ENCODE measurements around the gene TMEM213.

The TMEM213 gene

DNA sequence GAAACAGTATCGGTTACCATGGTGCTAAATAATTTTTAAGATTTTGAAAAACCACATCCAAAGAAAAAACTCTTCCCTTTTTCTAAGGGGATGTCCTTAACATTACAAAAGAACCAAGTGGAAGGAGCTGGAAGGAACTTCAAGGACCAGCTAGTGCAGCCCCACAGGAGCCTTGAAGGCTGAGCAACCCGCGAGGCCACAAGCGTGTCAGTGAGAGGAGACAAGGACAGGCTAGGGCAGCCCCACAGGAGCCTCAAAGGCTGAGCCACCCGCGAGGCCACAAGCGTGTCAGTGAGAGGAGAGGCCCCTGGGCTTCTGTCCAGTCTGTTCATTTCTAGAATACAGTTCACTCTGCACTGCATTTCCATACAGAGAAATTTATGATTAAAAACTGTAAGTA lies 80.3 kb downstream of the TMEM213 start:
- DNase-seq = no peak

DNA sequence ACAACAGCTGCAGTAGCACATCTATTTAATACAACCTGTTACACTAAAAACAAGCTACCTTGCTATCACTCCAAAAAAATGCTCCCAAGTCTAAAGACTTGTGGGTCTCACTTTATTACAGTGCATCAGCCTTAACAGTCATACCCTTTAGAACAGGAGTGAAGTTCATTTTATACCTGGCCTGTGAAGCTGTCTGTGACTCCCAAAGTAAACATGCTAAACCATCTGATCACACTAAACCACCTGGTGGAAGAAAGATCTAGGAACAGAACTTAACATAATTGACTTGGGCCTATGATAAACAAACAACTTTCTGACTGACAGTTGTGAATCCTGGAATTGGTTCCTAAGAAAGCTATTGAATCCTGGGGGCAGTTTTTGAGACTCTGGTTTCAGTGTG lies 81.1 kb downstream of the TMEM213 start:
- DNase-seq = no peak

GRCh38 chr7:138879356-138879755 lies 81.6 kb downstream of the TMEM213 start:
- DNase-seq = no peak

GRCh38 chr7:138880881-138881578 lies 83.2 kb downstream of the TMEM213 start:
- no peak for DNase-seq

- DNase-seq = no peak
Measured at GRCh38 chr7:138881579-138882188, 83.9 kb downstream of the TMEM213 start.

DNA sequence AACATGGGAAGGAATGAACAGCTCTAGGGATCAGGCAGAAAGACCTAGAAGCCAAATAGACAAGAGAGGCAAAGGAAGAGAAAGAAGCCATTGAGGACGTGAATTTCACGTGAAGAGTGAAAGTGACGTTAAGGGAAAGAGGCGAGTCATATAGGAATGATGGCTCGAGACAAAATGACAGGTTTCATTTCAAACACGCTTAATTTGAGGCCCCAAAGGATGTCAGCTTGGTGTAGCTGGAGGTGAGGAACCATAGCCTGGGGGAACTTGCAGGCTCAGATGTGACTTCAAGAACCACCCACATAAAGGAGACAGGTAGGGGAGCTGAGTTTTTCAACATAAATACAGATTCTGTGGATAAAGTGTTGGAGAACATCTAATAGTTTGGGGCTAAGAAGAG lies 84.5 kb downstream of the TMEM213 start:
- no peak for DNase-seq

- DNase-seq = no peak
Measured at GRCh38 chr7:138885383-138886147, 87.8 kb downstream of the TMEM213 start.

DNA sequence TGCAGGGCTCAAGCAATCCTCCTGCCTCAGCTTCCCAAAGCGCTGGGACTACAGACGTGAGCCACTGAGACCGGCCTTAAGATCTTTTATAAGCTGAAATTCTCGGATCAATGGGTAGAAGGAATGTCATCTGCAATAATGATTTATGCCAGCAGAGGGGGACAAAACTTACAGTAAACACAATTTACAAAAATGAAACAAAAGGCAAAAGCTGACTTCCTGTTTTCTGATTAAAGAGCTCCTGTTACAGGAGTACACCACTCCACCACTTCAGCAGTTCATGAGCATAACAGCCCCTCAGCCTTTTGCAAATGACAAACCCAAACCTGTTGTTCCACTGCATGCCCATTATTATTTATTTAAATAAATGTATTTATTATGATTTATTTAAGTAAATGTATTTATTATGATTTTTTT lies 88.7 kb downstream of the TMEM213 start:
- no peak for DNase-seq

GRCh38 chr7:138887085-138887710 lies 89.4 kb downstream of the TMEM213 start:
- no peak for DNase-seq
